22Rv1 (cell line): ENCODE measurements around the gene LRRC23.

Source experiments
- CTCF ChIP-seq: fragments of 450-650 bp; IDR thresholded peaks from 2 replicates; pipeline ENCODE4 v1.5.1; 2017; ENCODE audit warnings: mild to moderate bottlenecking
- ZFX ChIP-seq: fragments of 450-650 bp; IDR thresholded peaks from 2 replicates; pipeline ENCODE4 v1.6.1; 2017; ENCODE audit warnings: antibody characterized with exemption, borderline replicate concordance

- TF ChIP-seq CTCF (no peak), ZFX (no peak)
These were observed 17.2 kb upstream of the LRRC23 start for GRCh38 chr12:6887460-6887859.
